Islet of Langerhans (tissue), 1 donor: ENCODE results near the gene FN3KRP.
A peak's percentile ranks its signal among the peaks of the same experiment; 100 is the strongest.

Source experiments
- FAIRE-seq: peaks from one replicate; lab custom pipeline; 2011; peaks lifted over from hg19 to GRCh38; lab: Jason Lieb, UNC

The FN3KRP gene

DNA sequence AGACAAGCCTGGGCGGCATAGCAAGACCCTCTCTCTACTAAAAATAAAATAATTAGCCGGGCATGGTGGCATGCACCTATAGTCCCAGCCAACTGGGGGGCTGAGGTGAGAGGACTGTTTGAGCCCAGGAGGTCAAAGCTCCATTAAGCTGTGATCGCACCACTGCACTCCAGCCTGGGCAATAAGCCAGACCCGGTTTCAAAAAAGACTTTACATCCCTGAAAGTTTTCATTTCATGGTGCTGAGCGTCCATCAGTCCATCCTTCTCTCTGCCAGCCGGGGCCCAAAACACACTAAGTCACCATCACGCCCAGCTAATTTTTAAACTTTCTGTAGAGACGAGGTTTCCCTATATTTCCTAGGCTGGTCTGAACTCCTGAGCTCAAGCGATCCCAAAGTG is 28.6 kb upstream of the FN3KRP start:
- FAIRE-seq, result no peak

DNA sequence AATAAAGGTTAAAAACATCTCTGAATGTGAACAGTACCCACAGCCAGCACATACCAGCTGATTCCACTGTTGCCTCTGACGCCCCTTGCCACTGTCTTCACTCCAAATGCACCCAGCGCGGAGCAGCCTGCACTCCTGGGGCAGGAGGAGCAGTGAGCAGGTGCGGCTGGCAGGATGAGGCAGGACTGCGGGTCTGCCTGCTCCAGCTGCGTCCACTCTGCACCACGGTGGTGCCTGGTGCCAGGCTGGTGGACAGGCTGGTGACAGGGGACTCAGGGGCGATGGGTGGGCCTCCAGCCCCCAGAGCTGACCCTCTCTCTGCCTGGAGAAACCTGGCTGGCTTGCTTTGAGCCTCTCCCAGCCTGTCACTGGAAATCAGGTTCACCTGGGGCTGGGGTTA is 27.4 kb upstream of the FN3KRP start:
- FAIRE-seq, result no peak

DNA sequence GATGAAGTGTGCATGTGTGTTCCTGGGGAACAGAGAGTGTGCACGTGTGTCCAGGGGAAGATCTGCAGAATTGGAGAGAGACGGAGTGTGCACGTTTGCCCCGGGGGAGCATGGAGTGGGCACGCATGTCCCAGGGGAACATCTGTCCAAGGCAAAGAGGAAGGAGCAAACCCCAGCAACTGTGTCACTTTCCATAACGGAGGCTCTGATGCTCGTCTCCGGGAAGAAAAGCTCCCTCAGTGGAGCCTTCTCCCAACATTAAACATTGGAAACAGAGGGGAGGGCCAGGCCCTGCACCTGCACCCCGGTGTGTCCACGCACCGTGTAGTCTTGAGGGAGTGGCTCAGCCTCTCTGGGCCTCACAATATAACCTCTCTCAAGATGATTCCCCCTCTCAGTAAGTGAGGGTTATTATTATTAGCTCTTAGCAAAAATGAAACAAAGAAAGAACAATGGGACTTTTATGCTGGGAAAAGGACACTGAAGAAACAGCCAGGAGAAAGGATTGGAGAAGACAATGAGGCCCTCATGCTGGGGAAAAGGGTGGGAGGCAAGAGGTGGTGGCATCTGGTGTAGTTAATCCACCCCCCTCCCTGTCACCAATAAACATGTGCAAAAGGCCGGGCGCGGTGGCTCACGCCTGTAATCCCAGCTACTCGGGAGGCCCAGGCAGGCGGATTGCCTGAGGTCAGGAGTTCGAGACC is 25.6 kb upstream of the FN3KRP start:
- FAIRE-seq, result no peak

DNA sequence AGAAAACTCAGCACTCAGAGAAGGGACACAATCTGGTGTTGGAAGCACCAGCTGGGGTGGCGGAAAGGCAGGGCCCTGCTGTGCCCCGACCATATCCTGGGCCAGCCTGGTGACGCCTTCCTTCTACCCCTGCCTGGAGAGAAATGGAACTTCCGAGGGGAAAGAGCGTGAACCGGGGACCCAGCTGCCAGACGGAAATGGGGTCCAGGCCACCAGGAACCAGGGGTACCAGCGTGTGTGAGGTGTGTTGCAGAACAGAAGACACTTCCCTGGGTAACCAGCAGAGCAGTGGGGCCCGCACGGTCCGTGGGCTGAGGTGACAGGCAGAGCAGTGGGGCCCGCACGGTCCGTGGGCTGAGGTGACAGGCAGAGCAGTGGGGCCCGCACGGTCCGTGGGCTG is 24.8 kb upstream of the FN3KRP start:
- FAIRE-seq, result no peak

DNA sequence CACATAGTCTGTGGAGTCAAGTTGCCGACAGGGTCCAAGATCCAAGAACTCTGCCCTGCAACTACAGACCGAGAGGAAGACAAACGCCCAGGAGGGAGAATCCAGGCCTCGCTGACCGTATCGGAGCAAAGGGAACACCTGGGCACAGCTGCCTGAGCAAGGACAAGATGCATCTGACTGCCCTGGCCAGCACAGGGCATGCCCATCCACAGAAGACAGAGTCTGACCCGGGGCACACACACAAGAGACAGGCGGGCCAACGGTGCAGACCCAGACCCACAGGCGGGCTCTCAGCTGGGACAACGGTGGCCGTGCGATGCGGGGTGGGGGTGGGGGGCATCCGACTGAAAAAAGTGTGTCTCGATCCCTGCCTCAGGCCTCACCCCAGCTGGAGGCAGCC is 24.2 kb upstream of the FN3KRP start:
- no peak for FAIRE-seq

DNA sequence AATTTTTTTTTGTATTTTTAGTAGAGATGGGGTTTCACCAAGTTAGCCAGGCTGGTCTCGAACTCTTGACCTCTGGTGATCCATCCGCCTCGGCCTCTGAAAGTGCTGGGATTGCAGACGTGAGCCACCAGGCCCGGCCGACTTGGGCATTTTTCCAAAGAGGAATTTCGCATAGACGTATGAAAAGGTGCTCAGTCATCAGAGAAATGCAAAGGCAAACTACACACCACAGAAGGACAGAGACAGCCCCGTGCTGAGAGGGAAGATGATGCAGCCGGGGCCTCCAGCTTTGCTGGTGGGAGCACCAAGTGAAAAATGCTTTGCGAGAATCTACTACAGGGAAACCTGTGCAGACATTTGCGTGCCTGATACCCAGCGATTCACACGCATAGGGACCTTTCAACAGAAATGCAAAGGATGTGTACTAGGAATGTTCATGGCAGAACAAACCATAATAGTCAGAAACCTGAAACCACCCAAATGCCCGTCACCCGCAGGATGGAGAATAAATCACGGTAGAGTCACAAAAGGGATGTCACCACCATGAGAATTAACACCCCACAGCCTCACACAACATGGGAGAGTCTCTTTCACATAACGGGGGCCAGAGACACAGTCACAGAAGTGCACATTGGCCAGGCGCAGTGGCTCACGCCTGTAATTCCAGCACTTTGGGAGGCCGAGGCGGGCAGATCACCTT is 23.2 kb upstream of the FN3KRP start:
- FAIRE-seq, result no peak

DNA sequence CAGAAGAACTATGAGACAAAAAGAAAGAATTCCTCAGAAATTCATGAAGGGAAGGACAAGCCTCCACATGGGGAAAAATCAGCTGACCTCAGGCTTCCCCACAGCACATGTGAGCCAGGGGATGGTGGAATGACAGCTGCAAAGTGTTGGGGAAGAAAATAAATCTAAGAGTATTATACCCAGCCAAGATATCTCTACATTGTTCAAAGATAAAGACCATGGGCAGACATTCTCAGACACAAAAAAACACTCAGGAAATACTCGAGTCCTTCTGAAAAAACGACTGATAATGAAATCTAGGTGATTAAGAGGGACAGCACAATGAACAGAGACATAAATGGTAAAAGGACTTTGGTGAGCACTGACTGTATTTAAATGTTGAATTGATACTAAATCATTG is 21.9 kb upstream of the FN3KRP start:
- no peak for FAIRE-seq

DNA sequence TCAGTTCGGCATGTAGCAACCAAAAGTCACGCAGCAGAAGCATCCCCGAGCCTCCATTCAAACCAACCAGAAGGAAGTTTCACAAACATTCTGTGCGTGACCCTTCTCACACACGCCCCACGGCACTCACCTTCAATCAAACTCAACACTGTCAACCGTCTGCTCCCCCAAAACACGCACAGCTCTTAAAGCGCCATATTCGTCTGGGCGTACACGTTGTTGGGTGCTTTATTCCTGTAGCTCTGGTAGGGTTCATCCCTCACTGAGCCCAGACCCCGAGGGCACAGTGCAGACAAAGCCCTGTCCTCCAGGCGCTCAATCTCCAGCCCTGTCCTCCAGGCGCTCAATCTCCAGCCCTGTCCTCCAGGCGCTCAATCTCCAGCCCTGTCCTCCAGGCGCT is 20.2 kb upstream of the FN3KRP start:
- FAIRE-seq, result no peak

DNA sequence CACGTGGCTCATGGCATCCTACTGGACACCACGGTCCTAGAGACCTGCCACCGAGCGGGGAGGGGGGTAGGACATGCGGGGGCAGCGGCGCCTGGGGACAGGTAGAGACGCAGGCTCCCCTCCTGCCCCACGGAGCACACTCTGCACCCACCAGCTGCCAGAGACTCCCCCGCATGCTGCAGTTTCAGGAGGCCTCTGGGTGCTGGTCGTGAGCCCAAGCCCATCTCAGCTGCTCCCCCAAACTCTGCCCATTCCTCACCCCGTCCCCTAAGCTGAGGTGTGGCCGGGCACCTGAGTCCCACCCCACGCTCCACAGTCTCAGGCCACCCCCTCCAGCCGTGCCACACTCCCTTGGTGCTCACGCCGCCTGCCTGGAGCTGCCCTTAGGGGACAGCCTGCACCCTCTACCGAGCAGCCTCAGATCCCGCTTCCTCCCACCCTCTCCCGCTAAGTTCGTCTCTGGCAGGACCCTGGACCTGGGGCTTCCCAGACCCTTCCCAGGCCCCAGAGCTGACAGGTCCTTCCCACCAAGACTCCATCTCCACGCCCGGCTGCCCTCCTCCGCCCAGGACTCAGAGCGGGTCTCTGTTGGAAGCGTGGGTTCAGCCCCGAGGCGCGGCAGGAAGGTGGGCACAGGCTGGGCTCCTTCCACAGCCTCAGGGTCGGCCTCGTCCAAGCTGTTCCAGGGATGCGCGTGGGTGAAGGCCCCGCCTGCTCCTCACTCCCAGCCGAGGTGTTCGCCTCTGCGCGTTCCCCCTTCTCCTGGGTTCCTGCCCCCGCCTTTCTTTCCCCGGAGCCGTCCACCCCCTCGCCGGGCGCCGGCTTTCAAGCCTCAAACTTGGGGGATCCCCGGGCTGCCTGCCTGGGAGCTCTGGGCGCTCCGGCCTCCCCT is 19.3 kb upstream of the FN3KRP start:
- no peak for FAIRE-seq

DNA sequence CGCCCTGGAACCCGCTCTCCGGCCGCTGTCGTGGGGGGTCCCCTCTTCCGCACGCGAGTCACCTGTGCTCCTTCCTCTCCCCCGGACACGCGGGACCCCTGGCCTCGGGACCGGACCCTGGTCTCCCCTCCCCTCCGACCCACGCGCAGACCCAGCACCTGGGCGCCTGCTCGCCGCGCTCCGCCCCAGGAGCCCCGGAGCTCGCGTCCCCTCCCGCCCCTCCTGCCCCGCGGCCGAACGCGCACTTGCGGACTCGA is 18.8 kb upstream of the FN3KRP start:
- no peak for FAIRE-seq

DNA sequence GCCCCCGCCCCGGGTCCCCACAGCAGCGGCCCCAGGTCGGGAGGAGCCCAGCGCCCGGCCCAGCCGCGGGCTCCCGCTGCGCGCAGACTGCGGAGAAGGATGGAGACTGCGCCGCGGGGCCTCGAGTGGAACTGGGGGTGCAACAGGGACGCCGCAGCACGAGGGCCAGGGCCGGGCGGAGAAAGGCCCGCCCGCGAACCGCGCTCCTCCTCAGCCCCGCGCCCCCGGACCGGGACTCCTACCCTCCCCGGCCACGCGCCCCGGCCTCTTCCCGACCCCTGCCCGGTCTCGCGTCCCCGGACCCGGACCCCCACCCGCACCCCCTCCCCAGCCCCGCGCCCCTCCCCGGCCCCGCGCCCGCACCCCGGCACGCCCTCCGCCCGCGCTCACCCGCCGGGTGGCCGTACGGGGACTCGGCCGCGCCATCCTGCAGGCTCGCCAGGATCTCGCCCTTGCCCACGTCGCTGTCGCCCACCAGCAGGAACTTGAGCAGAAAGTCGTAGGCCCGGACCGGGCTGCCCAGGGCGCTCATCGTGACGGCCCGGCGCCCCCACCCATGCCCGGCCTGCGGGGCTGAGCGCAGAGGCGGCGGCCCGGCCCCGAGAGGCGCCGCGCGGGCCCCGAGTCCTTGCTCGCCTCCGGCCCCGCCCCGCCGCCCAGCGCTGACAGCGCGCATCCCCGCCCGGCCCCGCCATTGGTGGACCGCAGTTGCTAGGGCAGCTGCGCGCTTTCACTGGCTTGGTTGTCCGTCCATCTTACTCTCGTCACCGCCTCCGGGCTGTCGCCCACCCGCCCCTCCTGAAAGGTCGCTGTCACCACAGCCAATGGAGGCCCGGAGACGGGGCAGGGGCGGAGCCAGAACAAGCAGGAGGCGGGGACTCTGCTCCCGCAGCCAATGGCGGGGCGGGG is 18.2 kb upstream of the FN3KRP start, which contains the start of gene RAB40B:
Gene RAB40B (minus strand): TSS at position 634 of the 909 bp plus-strand sequence. CDS start 102 bp downstream, at position 532.
- FAIRE-seq, result peak; percentile 13

DNA sequence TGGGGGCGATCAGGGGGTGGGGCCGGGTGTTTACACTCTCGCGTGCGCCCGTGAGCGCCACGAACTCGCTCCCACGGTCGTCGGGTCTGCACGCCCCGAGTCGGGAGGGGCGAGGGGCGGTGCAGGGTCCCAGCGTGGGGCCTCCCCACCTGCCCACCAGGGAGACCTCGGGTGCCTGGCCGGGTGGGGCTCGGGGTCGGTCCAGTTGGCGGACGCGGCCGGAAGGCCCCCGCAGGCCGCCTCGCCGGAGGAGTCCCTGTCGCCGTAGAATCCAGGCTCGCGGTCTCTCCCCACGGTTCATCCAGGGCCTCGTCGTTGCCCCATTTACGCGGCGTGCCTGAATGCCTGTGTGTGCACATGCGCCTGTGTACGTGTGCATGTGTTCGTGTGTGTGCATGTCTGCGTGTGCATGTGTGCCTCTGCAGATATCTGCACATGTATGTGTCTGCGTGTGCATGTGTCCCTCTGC is 17.5 kb upstream of the FN3KRP start:
- no peak for FAIRE-seq

DNA sequence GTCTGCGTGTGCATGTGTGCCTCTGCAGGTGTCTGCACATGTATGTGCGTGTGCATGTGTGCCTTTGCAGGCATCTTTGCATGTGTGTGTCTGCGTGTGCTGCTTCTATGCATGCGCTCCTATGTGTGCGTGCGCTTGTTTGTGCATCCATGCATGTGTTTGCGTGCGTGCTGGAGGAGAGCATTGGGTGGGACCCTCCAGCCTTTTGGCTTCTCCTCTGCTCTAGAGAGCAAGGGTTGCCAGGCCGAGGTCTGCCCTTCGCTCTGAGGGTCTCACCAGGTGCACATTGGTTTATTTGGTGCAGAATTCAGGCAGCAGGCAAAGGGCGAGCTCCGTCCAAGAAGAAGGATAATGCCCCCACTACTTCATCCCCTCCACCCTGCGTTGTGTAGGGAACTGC is 17.0 kb upstream of the FN3KRP start:
- no peak for FAIRE-seq

DNA sequence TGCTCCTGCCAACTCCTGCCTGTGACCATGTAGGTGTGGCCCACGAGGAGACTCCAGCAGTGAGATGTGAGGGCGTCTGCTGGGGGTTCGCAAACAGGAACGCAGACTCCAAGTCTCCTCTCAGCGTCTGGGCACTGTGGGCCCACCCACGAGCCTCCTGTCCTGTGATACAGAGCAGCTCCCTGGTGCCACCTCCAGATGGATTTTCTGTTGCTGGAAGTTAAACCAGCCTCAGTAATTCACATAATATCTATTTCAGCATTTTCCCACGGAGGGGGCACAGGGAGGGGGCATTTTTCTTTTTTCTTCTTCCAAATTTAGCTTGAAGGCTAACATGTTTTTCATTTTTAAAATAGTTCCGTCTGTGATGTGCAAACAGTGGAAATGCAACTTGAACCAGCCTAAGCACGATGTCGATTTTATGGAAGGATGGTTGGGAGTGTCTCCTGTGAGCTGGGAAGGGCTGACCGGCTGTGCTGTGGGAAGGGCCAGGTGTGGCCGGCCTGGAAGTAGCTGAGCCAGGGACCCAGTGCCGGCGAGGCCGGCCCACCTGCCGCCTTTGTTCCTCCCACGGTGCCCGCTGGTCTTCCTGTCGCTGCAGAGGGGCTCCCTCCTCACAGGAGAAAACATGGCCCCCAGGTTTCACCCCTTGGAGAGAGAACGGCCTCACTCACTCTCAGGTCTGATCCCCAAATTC is 14.1 kb upstream of the FN3KRP start:
- no peak for FAIRE-seq

DNA sequence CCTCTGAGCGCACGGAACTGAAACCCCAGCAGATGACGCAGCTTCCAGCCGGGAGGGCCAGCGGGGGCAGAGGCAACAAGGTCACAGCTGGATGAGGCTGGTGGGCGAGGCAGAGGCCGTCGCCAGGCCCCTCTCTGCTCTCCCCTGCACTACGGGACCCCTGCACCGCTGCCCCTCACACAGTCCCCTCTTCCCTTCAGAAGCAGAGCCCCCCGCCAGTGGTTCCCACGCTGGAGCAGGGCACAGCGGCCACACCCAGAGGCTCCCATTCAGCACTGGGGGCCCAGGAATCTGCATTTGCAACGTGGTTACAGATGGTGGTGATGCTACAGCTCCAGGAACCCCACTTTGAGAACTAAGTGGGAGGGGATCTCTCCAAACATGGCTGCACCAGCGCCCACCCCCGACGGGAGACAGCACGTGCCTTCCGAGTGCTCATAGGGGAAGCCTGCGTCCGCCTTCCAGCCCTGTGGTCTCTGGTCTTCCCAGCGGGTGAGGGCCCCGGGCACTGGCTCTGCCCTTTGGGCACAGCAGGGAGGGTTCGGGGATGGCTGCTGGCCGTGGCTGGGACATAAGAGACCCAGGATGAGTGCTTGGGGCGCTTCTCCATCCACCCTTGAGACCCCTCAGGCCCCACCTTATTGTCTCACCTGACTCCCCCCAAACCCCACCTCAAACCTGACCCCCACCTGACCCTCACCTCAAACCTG is 13.3 kb upstream of the FN3KRP start:
- no peak for FAIRE-seq

DNA sequence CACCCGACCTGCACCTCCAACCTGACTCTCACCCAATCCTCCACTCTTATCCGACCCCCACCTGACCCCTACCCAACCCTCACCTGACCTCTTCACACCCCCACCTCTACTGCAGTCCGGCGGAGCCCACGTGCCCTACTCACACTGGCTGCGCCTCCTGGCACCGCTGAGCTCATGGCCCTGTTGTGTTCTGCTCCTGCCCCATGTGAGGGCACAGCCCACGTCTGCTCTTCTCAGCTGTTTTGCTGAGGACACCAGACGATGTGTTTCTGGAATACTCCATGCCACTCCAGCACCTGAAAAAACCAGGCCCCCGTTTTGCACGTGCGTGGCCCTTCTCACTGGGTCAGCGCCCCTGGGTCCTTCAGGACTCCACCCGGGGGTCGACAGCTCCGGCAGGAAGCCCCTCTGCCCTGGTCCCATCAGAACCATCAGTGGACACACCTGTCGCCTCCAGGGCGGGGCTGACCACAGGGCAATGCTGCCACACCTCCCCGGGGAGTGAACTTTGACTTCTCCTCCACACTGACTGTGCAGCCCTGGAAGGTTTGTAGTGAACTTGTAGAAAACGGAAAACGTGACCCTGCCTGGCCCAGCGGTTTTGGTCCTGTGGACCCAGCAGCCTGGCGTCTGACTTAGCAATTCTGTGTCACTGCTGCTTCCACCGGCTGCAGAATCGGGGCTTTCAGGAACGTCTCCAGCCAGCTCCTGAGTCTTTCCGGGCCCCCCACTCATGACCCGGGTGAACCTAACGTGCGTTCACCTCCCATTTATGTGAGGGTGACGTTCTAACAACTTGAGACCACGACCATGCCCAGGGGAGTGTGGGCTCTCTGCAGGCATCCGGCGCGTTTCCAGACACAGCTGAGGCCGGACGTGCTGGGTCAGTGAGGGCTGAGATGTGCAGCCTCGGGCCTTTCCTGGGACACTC is 12.3 kb upstream of the FN3KRP start:
- no peak for FAIRE-seq

DNA sequence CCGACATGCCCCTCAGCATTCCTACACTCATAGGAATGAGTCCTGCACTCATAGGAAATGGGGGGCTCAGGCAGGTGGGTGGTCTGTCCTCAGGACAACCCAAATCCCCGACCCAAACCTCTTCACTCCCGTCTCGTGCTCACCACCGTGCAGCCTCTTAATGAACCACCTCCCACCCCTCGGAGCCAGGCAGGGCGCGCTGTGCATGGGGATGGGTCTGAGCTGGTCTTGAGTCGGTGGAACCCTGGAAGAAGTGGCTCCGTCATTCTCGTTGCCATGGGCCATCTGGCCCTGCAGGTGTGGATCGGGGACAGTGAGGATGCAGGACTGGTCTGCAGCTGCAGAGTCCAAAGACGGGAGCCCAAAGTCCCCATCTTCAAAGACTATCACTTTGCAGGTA is 11.6 kb upstream of the FN3KRP start:
- no peak for FAIRE-seq

DNA sequence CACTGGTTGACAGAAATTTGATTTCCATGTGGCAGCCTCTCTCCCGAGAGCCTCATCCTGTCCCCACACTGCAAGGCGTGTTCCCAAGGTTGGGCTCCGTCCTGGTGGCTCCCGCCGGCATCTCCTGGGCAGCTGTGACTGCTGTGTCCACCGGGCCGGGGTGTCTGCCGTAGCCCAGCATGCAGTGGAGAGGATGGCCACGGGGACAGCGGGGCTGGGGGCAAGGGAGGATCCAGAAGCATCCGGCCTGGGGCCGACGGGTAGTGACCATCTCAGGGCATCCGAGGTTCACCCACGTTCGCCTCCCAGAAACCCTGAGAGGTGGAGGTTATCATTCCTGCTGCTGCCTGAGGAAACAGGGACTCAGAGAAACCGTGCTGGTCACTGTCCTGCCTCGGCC is 10.8 kb upstream of the FN3KRP start:
- no peak for FAIRE-seq

DNA sequence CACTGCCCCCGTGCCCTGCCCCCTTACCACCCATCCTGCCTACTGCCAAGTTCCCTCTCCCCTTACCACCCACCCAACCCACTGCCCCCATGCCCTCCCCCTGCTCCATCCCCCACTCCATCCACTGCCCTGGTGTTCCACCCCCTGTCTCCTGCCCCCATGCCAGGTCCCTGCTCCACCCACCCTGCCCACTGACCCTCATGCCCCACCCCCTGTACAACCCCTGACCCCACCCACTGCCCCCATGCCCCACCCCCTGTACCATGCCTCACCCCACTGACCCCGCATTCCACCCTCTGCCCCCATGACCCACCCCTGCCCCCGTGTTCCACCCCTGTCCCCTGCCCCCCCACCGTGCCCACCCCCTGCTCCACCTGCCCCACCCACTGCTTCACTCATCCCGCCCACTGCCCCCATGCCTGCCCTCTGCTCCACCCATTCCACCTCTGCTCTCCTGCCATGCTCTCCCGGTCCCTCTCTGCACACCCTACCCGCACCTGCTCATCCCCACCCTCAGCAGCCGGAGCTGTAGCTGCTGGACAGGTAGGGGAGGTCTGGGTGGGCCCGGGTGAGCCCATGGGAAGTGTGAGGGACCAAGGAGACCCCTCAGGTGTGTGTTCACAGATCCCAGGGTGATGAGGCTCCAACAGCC is 7.4 kb upstream of the FN3KRP start:
- no peak for FAIRE-seq
